Skin of body (tissue), 2 donors: ENCODE results near the gene ATP2B2. TPM values are rescaled to one million over a fixed set of nuclear protein-coding genes. Genes with fewer than 3 reads are reported as not detected.
"Not testable (repeated sequence)": the region's sequence is repeated elsewhere in the genome, so short reads cannot be mapped to it uniquely, and the experiment has no call there.

ENCODE experiments used
- DNase-seq: peaks from one replicate; lab custom pipeline; 2025; lab: John Stamatoyannopoulos, UW
- total RNA-seq: library from RNA; depleted of rRNA; stranded (reverse); fragments of >200 nt; gene quantifications from one replicate; pipeline ENCODE4 v1.2.3, GENCODE V29; 2014

ATP2B2 gene
- total RNA-seq, 1 donor from 2014 or later = 0.69 TPM

GRCh38 chr3:10384541-10385360 is 120.6 kb downstream of the ATP2B2 start:
- no peak for DNase-seq

- DNase-seq = no peak
Observed at GRCh38 chr3:10383850-10384248, 121.5 kb downstream of the ATP2B2 start.

GRCh38 chr3:10382892-10383849 is 122.2 kb downstream of the ATP2B2 start:
- DNase-seq = no peak

DNA sequence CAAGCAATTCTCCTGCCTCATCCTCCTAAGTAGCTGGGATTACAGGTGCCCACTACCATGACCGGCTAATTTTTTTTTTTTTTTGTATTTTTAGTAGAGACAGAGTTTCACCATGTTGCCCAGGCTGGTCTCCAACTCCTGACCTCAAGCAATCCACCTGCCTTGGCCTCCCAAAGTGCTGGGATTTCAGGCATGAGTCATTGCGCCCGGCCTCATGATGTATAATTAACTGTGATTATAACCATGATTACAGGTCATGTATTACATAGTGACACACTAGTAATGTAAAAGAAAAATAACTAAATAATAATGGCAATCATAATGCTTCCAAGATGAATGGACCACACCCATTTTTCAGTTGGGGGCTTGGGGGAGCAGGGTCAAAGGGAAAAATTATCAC is 122.9 kb downstream of the ATP2B2 start:
- not testable (repeated sequence) for DNase-seq

DNA sequence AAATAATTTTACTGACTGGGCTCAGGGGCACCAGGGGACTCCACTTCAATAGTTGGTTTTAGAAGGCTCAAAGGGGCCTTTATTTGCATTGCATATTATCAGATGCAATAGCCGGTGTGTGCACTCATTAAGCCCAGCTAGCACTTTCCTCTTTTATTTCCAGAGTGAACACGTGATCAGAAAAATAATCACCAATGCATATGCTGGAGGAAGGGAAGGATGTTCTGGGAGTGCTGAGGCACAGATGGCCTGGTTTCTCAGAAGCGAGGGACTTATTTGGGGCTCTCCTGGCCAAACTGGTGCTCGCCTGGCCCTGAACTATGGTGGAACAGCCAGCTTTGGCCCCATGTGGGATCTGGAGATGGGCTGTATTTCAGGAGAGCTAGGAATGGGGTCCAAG is 124.0 kb downstream of the ATP2B2 start:
- DNase-seq = no peak

DNA sequence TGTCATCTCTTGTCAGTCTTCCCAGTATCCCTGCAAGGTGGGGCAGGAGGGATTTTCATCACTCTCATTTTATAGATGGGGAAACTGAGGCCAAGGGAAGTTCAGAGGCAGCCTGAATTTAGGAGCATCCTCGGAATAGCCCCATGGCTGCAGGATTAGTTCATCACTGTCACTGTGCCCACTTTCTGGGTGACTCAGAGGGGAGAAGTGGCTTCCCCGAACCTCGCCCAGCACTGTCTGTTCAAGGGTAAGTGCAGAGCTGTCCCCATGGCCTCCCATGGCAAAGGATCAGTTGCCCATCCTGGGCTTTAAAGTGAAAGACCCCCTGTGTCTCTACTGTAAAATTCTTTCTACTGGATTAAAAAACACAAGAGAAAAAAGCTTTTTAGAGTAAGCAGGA is 124.5 kb downstream of the ATP2B2 start:
- no peak for DNase-seq

DNA sequence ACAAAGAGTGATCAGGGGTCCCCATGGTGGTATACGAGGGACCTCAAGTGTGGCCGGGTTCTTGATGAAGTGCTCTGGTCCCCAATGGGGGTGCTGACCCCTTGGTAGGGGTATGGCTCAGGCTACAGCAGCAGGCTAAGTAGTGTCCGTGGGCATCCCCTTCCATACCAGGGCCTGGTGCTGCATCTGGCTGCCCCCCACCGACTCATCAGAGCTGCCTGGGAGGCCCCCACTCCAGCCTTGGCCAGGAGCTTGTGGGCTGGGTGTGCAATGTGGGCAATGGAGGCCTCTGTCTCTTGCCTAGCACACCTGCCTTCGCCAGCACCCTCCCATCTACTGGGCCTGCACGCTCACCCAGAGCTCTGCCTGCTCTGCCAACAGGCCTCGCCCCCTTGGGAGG is 125.4 kb downstream of the ATP2B2 start:
- DNase-seq = no peak

GRCh38 chr3:10379161-10379560 is 126.2 kb downstream of the ATP2B2 start:
- DNase-seq = no peak

DNA sequence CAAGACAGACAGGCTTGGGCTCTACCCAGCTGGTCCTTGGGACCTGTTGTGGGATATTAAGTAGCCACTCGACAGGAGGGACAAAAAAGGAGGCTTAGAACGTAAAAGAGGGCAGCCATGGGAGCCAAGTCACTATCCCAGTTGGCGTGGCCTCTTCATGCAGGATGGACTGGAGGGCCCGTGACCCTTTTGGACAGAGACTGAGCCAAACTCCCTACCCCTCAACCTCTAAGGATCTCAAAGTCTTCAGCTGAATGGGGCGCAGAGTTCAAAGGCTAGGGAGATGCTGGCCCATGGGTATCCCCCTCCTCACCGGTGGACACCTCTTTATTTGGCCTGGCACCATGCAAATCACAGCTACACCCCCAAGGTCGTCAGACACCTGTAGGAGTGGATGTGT is 126.6 kb downstream of the ATP2B2 start:
- no peak for DNase-seq

DNA sequence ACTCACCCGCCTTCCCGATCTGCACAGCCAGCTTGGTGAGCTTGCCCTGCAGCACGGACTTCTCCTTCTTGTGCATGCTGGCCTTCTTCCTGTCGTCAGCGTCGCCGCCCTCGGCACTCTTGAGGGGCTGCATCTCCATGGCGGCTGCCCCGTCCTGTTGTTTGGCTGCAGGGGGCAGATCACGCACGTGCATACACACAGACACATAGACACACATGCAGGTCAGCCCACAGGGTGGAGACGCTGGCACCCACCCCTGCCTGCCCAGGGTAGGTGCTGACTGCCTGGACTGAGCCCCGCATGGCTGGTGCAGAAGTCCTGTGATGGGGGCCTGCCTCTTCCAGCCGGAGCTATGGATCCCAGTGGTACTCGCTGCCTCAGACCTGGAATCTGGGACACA is 127.1 kb downstream of the ATP2B2 start:
- no peak for DNase-seq

- DNase-seq = no peak
Observed at GRCh38 chr3:10377148-10377725, 128.1 kb downstream of the ATP2B2 start.

GRCh38 chr3:10376353-10376752 is 129.0 kb downstream of the ATP2B2 start:
- no peak for DNase-seq

- no peak for DNase-seq
Observed at GRCh38 chr3:10375296-10376053, 129.9 kb downstream of the ATP2B2 start.

DNA sequence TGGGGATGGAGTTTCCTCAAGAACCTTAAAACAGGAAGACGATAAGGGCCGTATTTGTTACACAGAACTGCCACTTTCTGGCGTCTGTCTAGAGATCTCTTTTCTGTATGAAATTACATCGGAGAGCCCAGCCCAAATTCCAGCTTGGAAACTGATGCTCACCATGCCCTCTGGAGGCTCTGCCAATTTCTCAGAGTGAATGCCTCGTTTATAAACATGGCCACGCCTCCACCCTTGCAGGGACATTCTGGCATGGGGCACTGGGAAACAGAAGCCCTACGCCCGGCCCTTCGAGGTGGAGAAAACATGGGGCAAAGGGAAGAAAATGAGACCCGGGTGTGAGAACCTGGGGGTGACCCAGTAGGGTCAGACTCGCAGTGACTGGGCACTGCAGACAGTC is 131.1 kb downstream of the ATP2B2 start:
- no peak for DNase-seq

GRCh38 chr3:10373686-10374261 is 131.6 kb downstream of the ATP2B2 start:
- DNase-seq = no peak

DNA sequence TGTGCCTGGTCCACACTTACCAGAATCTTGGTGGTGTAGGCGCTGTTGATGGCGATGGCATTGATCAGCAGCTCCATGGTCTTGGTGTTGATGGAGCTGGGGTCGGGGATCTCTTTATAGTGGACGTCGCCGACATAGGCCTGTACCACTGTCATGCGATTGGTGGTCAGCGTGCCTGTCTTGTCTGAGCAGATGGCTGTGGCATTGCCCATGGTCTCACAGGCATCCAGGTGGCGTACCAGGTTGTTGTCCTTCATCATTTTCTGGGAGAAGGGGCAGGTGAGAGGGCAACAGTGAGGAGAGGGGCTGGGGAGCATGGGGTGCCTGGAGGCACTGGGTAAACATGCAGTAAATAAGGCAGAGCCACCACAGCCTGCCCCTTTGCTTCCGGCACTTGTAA is 133.6 kb downstream of the ATP2B2 start:
- no peak for DNase-seq

GRCh38 chr3:10371167-10371566 is 134.2 kb downstream of the ATP2B2 start:
- DNase-seq = no peak

GRCh38 chr3:10370429-10370828 is 135.0 kb downstream of the ATP2B2 start:
- no peak for DNase-seq

GRCh38 chr3:10368512-10368911 is 136.9 kb downstream of the ATP2B2 start:
- DNase-seq = no peak

DNA sequence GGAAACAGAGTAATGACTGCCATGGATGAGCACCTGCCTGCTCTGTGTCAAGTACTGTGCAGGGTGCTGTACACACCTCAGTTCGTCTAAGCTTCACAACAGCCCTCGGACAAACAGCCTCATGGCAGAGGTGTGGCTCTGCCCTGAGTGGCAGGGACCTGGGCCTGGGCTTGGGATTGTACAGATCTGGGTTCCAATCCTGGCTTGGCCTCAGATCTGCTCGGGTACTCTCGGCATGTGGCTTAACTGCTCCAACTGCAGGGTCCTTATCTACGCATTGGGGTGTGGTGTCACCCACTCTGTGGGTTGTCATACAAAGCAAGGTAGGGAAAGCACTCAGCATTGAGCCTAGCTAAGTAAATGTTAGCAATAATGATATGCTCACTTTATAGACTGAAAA is 137.9 kb downstream of the ATP2B2 start:
- no peak for DNase-seq

- no peak for DNase-seq
Observed at GRCh38 chr3:10366651-10367101, 138.7 kb downstream of the ATP2B2 start.
